Measurements from ENCODE around the gene BRMS1.
"Not testable (repeated sequence)": the region's sequence is repeated elsewhere in the genome, so short reads cannot be mapped to it uniquely, and the experiment has no call there.

BRMS1 gene

GRCh38 chr11:66335531-66336233, 9.2 kb downstream of the BRMS1 start:
- DNase-seq = no peak

DNA sequence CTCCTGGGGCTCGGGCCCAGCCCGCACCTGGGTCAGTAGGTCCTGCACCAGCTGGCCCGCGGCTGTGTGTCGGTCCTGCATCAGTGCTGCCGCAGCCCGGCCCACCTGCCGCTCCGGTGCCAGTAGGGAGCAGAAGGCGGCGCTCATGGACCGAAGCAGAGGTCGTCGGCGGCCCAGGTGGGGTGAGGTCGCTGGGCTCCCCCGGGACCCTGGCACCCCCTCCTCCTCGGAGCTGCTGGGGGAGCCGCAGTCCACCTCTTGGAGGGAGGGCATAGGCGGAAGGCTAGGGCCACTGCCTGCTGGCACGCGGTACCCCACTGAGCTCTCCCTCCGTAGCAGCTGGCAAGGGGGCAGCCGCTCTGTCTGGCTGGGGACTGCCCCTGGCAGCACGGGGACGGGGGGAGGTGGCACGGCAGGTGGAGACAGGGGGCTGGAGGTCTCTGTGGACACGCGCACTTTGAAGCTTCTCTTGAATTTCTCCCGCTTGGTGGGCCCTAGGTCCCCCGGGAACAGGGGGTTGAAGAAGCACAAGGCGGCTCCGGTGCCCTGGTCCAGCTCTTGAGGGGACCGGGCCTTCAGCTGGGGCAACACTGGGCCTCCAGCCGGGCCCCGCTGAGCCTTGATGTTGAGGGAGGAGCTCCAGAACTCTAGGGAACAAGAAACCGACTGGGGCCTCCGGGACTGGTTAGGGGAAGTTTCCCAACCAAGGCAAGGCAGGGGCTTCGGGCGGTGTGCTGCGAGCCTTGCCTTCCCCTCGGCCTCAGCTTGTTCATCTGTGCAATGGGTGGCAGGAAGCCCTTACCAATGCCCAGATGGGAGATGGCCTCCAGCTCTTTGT, 10.1 kb downstream of the BRMS1 start:
- no peak for DNase-seq

- no peak for DNase-seq
Measured at GRCh38 chr11:66333896-66334604, 10.9 kb downstream of the BRMS1 start.

GRCh38 chr11:66333220-66333877, 11.6 kb downstream of the BRMS1 start:
- no peak for DNase-seq

DNA sequence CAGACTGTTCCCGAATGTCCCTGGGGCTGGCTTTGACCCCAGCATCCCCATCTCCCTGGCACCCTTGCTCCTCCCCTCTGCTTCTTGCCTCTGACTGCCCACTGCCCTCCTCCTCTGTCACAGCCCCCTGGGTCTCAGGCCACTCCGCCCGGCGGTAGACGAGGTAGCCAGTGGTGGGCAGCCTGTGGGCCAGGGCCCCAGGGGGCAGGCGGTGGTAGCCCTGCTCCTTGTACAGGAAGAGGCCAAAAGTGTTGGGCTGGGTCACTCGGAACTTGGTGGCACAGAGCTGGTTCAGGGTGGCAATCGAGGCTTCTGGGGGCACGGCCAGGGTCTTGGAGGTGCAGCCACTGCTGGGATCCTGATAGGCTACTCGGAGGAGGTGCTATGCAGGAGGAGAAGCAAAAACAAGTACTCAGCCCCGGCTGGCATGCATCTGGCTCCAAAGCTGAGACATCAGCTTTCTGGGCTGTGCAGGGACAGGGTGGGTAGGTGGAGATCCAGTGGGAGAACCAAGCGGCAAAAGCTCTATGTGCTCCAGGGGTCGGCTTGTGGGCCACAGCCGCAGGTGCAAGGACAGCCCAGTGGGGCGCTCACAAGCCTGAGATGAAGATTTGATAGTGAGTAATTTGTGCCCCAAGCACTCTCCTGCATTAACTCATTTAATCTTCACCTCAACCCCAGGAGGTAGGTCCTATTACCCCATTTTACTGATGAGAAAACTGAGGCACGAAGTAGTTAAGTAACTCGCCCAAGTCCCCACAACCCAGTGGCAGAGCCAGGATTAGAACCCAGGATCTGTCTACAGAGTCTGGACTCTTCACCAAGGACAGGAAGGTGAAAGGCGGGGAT, 12.3 kb downstream of the BRMS1 start:
- no peak for DNase-seq

GRCh38 chr11:66331542-66332370, 13.1 kb downstream of the BRMS1 start:
- no peak for DNase-seq

DNA sequence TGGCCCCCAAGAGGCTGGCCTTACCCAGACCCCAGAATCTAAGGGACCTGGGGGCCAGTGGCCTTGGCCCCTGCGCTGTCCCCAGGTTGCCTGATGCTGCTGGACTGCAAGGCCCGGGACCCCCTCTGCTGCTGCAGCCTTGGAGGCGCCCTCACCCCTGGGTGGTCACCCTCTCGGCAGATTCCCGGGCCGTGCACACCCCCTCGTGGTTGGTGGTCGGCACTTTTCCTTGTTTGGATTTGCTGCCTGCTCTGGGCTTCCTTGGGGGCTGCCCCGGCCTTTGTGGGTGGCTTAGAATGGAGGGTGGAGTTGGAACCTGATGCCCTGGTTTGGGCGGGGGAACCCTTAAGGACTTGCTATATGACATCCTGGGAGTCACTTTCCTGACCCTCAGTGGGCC, 14.0 kb downstream of the BRMS1 start:
- DNase-seq = no peak

- no peak for DNase-seq
Measured at GRCh38 chr11:66329165-66329673, 15.7 kb downstream of the BRMS1 start.

GRCh38 chr11:66328302-66329144, 16.4 kb downstream of the BRMS1 start:
- peak; percentile 87 for DNase-seq

DNA sequence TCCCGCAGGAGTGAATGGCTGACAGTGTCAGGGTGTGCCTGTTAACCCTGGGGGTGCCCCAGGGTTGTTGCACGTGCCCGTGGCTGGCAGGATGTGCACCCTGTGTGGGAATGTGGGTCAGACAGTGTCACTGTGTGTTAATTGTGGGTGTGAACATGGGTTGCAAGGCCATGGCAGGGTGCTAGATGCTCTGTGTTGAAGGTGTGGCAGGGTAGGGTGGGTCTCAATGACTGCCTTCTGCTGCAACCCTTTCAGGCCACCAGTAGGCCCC, 16.9 kb downstream of the BRMS1 start:
- no peak for DNase-seq

GRCh38 chr11:66327171-66328030, 17.5 kb downstream of the BRMS1 start:
- DNase-seq = no peak

- no peak for DNase-seq
Measured at GRCh38 chr11:66326261-66327111, 18.4 kb downstream of the BRMS1 start.

DNA sequence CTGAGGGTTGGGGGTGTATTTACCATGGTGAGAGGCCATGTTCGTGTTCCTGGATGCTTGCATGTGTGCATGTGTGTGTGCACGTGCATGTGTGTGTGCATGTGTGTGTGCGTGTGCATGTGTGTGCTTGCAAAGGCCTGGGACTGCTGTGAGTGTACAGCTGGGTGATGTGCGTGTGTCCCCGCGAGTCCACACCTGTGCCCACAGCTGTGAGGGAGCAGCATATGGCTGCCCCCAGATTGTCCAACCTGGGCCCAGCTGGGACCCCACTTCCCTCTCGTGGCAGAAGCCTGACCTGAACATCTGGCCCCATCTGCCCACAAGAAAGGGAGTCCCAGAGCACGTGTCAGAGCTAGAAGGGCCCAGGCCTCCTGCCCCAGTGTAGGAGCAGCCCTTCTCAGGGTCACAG, 19.6 kb downstream of the BRMS1 start:
- no peak for DNase-seq

DNA sequence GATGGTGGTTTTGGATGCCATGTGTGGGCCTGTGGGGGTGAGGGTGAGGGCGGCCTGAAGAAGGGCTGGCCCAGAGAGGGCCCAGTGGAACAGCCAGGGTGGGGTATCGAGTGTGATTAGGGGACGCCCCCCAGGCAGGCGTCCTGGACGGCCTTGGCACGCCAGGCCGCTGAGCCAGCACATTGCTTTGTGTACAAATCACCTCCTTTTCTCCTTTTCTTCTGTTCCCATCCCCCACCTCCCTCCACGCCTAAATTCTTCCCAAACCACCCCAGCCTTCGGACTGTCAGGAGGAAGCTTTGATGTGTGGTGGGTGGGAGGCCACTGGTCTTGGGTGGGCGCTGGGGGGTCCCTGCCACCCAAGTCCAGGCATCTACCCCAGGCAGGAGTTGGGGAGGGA, 20.2 kb downstream of the BRMS1 start:
- no peak for DNase-seq

DNA sequence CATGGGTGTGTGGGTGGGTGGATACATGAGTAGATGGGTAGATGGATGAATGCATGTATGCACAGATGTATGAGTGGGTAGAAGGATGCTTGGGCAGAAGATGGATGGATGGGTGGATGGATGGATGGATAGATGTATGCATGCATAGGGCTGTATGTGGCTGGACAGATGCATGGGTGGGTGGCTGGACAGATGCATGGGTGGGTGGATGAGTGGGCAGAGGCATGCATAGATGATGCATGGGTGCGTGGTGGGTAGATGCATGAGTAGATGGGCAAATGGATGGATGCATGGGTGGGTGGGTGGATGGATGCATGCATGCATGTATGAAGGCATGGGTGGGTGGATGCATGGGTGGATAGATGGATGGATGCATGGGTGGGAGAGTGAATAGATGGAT, 21.2 kb downstream of the BRMS1 start:
- DNase-seq = no peak

GRCh38 chr11:66322732-66323427, 22.0 kb downstream of the BRMS1 start:
- no peak for DNase-seq

- DNase-seq = no peak
Measured at GRCh38 chr11:66321606-66322005, 23.3 kb downstream of the BRMS1 start.

DNA sequence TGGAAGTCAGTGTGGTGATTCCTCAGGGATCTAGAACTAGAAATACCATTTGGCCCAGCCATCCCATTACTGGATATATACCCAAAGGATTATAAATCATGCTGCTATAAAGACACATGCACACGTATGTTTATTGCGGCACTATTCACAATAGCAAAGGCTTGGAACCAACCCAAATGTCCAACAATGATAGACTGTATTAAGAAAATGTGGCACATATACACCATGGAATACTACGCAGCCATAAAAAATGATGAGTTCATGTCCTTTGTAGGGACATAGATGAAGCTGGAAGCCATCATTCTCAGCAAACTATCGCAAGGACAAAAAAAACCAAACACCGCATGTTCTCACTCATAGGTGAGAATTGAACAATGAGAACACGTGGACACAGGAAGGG, 24.2 kb downstream of the BRMS1 start:
- DNase-seq = not testable (repeated sequence)

All from OCI-M1 (cell line).